Esophagus (tissue), 2 donors: ENCODE data around the gene ME3. TPM values are rescaled to one million over a fixed set of nuclear protein-coding genes. Genes with fewer than 3 reads are reported as not detected.
"Not testable (repeated sequence)": the region's sequence is repeated elsewhere in the genome, so short reads cannot be mapped to it uniquely, and the experiment has no call there.

Experiments
- H3K27ac ChIP-seq, 2 donors: one replicate each; pipeline ENCODE4 v1.5.1; 2013; ENCODE audit warnings: low read depth in 2 of 2, mild to moderate bottlenecking in 2 of 2, inconsistent platforms in 1 of 2, low read length in 1 of 2, moderate library complexity in 1 of 2
- H3K27me3 ChIP-seq, 2 donors: one replicate each; pipeline ENCODE4 v1.6.1; 2013; ENCODE audit warnings: low read length in 2 of 2, control low read depth in 1 of 2, mild to moderate bottlenecking in 1 of 2; ENCODE audit not compliant: insufficient read depth in 2 of 2, control insufficient read depth in 1 of 2
- H3K36me3 ChIP-seq, 2 donors: one replicate each; pipeline ENCODE4 v1.6.1; 2013; ENCODE audit warnings: low read length in 1 of 2; ENCODE audit not compliant: control insufficient read depth in 2 of 2, insufficient read depth in 2 of 2
- H3K4me1 ChIP-seq, 2 donors: one replicate each; pipeline ENCODE4 v1.6.1; 2013; ENCODE audit warnings: low read length in 1 of 2; ENCODE audit not compliant: control insufficient read depth in 2 of 2, insufficient read depth in 2 of 2
- H3K4me3 ChIP-seq, 2 donors: one replicate each; pipeline ENCODE4 v1.5.1; 2013; ENCODE audit warnings: low read length in 2 of 2, mild to moderate bottlenecking in 2 of 2, low read depth in 1 of 2, moderate library complexity in 1 of 2
- H3K9me3 ChIP-seq, 2 donors: one replicate each; pipeline ENCODE4 v1.6.1; 2013; ENCODE audit warnings: mild to moderate bottlenecking in 2 of 2, low read depth in 1 of 2, low read length in 1 of 2, moderate library complexity in 1 of 2; ENCODE audit not compliant: control insufficient read depth in 2 of 2, insufficient read depth in 1 of 2
- WGBS, 2 donors: extraction: QIAGEN DNeasy Blood & Tissue Kit; methylation state at CpG; one replicate each; pipeline ENCODE4 v1.1.7; 2013; 5-methylcytosine and 5-hydroxymethylcytosine counted together
- polyA plus RNA-seq, 2 donors: library from polyadenylated mRNA; stranded (reverse); fragments of 200-250 nt; gene quantifications; one replicate each; pipeline ENCODE4 v1.2.3, GENCODE V29; 2013
- donor health status: healthy with polysubstance abuse.
- donor health status: Bipolar disorder and iron deficiency.

Gene ME3
- polyA plus RNA-seq, 2 donors: 3.0 to 4.5 TPM

DNA sequence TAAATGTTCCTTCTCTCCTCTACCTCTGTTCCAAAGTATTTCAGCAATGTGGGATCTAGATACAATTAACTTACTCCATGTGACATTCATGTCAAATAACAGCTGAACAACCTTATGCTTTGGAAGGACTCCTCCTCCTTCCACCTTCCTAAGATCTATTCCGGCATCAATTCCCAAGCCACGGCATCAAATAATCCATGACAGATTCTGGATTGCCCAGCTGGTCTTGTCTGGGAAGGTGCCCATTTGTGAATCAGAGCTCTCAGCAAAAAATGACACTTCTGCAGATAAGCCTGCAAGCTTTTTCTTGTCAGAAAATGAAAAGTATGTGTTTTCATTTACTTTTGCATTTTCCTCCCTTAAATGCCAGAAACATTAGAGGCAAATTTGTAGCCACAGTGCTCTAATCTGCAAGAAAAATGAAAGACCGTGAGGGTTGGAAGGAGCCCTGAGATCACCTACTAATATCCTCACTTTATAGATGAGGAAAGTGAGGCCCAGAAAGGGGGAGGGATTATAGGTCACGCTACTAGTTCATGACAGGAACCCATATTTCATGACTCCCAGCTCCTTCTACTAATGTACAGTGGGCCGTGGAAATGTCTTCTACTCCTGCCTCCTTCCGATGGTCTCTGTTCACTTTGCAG, 124.0 kb downstream of the ME3 start:
- Histone ChIP-seq H3K27me3 (no peaks in the 10 kb centered on the region), H3K36me3 (no peaks in the 10 kb centered on the region), H3K4me1 (no peaks in the 10 kb centered on the region), H3K4me3 (no peak overlapping the region), H3K9me3 (no peaks in the 10 kb centered on the region), H3K27ac (peak overlapping the region in 1 of 2 donors; percentile 64)
- WGBS, 2 donors: 53 to 65% methylated on average over 6 of the region's 6 CpGs

- Histone ChIP-seq H3K9me3 (no peaks in the 10 kb centered on the region), H3K4me1 (no peaks in the 10 kb centered on the region), H3K4me3 (no peak overlapping the region), H3K36me3 (no peaks in the 10 kb centered on the region), H3K27me3 (no peaks in the 10 kb centered on the region), H3K27ac (peak overlapping the region in 1 of 2 donors; percentile 58)
- 56 to 78% methylated on average over 2 of the region's 2 CpGs for WGBS, 2 donors
Measured at GRCh38 chr11:86547727-86548126, 124.7 kb downstream of the ME3 start.

GRCh38 chr11:86541299-86541698, 131.1 kb downstream of the ME3 start:
- not testable (repeated sequence) for H3K4me1 ChIP-seq, H3K4me3 ChIP-seq, H3K27ac ChIP-seq, H3K27me3 ChIP-seq, H3K9me3 ChIP-seq, H3K36me3 ChIP-seq
- 82% methylated on average over 3 of the region's 3 CpGs for WGBS, 2 donors

DNA sequence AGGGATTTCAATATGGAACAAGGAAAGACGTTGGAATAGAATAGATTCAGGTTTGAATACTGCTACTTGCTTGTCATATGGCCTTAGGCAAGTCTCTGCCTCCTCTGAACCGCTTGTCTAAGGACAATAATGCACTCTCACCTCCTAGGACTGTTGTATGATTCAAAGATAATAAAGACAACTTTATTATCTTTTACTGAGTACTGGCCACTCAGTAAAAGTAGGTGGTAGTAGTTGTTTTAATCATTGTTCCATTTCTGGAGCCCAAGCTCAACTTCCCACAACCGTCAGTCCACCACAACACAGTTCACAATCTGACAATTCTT, 134.2 kb downstream of the ME3 start:
- no peak overlapping the region for H3K4me3 ChIP-seq
- WGBS, 2 donors: 74 to 77% methylated on average over 3 of the region's 3 CpGs

DNA sequence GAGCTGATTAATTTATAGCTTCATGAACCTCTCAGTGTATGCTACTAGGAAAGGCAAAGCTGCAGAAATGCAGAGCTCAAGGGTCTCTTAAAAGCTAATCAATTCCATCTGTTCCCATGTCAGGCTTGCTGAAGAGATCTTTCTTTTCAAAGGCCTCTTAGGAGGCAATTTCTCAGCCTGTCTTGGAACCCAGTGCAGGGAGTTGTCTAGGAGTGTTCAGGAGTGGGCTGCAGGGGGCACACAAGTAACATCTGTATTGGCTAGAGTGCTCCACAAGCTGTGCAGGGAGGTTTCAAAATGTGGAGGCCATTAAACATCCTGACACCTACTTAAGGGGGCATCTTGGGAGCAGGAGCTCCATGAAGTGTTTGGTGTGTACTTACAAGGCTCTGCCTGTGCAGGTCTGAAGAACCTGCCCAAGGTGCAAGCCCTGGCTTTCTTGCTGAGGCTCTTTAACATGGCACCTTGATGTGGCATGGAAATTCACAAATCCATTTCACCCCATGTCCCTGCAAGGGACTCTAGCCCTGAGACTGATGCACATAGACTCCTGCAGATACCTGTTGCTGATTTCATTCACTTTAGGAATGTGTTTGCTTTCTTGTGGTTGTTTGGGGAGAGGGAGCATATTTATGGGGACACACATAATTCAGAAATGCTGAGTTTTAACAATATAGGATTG, 134.7 kb downstream of the ME3 start:
- H3K36me3 ChIP-seq: no peaks in the 10 kb centered on the region
- no peaks in the 10 kb centered on the region for H3K4me1 ChIP-seq
- H3K27ac ChIP-seq: no peak overlapping the region
- no peaks in the 10 kb centered on the region for H3K27me3 ChIP-seq
- no peak overlapping the region for H3K4me3 ChIP-seq
- H3K9me3 ChIP-seq: no peaks in the 10 kb centered on the region

More for the DNA sequence above, 134.2 kb downstream of the ME3 start:
- H3K27ac ChIP-seq: no peak overlapping the region
- no peaks in the 10 kb centered on the region for H3K27me3 ChIP-seq
- no peaks in the 10 kb centered on the region for H3K36me3 ChIP-seq
- no peaks in the 10 kb centered on the region for H3K9me3 ChIP-seq
- H3K4me1 ChIP-seq: no peaks in the 10 kb centered on the region

DNA sequence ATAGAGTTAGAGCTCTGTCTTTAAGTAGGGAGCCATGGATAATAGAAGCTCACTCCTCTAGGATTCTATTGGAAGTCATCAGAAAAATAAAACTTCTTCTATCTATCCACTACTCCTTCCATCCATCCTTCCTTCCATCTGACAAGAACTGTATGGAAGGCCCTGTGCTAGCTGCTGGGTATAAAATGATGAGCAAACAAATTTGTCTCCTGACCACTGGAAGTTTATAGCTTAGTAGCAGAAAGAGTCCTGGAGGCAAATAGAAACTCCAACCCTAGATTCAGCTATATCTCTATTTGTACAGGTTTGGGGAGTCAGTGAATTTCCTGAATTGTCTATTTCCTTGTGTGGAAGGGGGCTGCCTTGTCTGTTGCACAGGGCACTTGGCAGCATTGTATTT, 136.6 kb downstream of the ME3 start:
- no peak overlapping the region for H3K4me3 ChIP-seq
- no peak overlapping the region for H3K27ac ChIP-seq
- no peaks in the 10 kb centered on the region for H3K9me3 ChIP-seq
- no peaks in the 10 kb centered on the region for H3K36me3 ChIP-seq
- no peaks in the 10 kb centered on the region for H3K4me1 ChIP-seq
- no peaks in the 10 kb centered on the region for H3K27me3 ChIP-seq

- H3K27ac ChIP-seq: peak overlapping the region in 1 of 2 donors; percentile 8
- H3K36me3 ChIP-seq: no peaks in the 10 kb centered on the region
Measured at GRCh38 chr11:86524620-86525352, 147.6 kb downstream of the ME3 start.

DNA sequence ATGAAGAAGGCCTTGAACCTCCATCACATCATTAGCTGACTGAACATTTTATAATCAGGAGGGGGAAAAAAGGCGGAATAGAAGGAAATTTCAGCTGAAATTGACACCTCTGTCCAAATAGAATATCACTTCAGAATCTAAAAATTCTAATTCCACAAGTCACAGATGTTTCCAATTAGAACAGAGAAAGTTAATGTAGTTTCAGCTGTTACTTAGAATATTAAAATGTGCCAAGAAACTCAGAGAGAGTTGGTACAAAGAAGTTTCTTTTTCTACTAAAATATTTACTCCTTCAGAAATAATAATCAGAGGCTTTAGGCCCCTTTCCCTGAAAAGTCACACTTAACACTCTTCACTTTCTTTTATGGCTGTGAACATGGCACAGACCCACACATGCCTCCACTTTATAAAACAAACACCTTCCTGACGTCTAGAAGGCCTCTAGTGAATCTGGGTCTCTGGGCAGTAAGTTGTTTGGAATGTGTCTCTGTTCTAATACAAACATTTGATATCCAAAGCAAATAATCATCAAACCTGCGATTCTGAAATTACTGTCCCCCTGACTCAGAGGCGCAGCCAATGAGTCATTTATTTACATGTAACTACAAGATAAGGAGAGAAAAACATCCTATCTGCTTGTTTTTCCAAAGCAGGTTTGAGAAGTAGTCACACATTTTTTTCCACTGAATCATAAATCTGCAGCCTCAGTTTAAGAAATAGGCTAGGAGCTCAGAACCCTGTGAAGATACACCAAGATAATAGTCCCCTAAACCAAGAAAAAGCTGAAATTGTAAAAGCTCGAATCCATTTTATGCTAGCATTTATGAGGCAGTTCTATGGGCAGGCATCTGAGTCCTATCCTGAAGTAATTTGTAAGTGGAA, 148.4 kb downstream of the ME3 start:
- Histone ChIP-seq H3K4me3 (no peak overlapping the region), H3K4me1 (no peaks in the 10 kb centered on the region), H3K9me3 (no peaks in the 10 kb centered on the region), H3K27ac (peak overlapping the region in 1 of 2 donors; percentile 27), H3K27me3 (no peaks in the 10 kb centered on the region), H3K36me3 (no peaks in the 10 kb centered on the region)
- 28 to 32% methylated on average over 5 of the region's 5 CpGs for WGBS, 2 donors

More at GRCh38 chr11:86524620-86525352, 147.6 kb downstream of the ME3 start:
- WGBS, 2 donors: 63 to 64% methylated on average over 2 of the region's 2 CpGs
- no peaks in the 10 kb centered on the region for H3K27me3 ChIP-seq
- no peaks in the 10 kb centered on the region for H3K9me3 ChIP-seq
- no peaks in the 10 kb centered on the region for H3K4me1 ChIP-seq
- no peak overlapping the region for H3K4me3 ChIP-seq

DNA sequence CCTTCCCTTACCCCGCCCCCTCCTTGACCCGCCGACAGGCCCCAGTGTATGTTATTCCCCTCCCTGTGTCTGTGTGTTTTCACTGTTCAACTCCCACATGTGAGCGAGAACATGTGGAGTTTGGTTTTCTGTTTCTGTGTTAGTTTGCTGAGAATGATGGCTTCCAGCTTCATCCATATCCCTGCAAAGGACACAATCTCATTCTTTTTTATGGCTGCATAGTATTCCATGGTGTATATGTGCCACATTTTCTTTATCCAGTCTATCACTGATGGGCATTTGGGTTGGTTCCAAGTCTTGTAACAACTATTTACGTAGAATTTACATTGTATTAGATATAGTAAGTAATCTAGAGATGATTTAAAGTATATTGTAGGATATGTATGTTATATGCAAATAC, 149.9 kb downstream of the ME3 start:
- not testable (repeated sequence) for H3K27ac ChIP-seq, H3K36me3 ChIP-seq, H3K9me3 ChIP-seq, H3K4me3 ChIP-seq, H3K4me1 ChIP-seq, H3K27me3 ChIP-seq
- WGBS, 2 donors: 95 to 96% methylated on average over 5 of the region's 5 CpGs
